Body of pancreas (tissue), 4 donors: ENCODE data around the gene MAP4K5.

Source experiments
- POLR2A ChIP-seq, 3 donors: fragments of 450-650 bp; IDR thresholded peaks; one replicate each; pipeline ENCODE4 v1.6.1; 2016; ENCODE audit warnings: antibody characterized with exemption in 3 of 3, mild to moderate bottlenecking in 2 of 3
- TF ChIP-seq, protein P1 (sequence below), 7 experiments: fragments of 450-650 bp in 4 of 7; fragments of 200-600 bp in 3 of 7; sonication (generic) in 3 of 7; IDR thresholded peaks; one replicate each; pipeline ENCODE4 v1.5.1; 2016 to 2019; ENCODE audit warnings: antibody characterized with exemption in 7 of 7

DNA sequence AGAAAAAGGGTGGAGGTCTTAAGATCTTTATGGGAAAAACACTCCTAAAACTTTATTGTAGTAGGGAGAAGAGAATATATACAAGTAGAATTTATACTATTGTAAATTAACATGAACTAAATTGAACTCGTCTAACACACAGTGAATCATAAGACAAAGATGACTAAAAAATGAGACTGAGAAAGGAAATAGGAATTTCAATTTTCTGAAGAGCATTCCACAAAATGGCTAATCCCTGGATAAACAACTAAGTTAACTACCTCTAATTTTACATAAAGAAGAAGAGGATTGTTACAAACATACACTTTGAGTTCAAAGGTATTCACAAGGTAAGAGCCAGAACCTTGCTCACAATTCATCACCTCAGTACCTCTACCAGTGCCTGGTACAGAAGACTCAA lies 2.0 kb downstream of the MAP4K5 start:
- TF ChIP-seq, protein P1, sequence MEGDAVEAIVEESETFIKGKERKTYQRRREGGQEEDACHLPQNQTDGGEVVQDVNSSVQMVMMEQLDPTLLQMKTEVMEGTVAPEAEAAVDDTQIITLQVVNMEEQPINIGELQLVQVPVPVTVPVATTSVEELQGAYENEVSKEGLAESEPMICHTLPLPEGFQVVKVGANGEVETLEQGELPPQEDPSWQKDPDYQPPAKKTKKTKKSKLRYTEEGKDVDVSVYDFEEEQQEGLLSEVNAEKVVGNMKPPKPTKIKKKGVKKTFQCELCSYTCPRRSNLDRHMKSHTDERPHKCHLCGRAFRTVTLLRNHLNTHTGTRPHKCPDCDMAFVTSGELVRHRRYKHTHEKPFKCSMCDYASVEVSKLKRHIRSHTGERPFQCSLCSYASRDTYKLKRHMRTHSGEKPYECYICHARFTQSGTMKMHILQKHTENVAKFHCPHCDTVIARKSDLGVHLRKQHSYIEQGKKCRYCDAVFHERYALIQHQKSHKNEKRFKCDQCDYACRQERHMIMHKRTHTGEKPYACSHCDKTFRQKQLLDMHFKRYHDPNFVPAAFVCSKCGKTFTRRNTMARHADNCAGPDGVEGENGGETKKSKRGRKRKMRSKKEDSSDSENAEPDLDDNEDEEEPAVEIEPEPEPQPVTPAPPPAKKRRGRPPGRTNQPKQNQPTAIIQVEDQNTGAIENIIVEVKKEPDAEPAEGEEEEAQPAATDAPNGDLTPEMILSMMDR (IDR thresholded peaks at IDR 0.05): no peak
- TF ChIP-seq POLR2A (IDR thresholded peaks at IDR 0.05): no peak
